ENCODE measurements around the gene TOPBP1. TPM values are rescaled to one million over a fixed set of nuclear protein-coding genes. Genes with fewer than 3 reads are reported as not detected.
A peak's percentile ranks its signal among the peaks of the same experiment; 100 is the strongest.

Gene TOPBP1
- total RNA-seq: 10 to 100 TPM; 12.9 to 46.7 (median 35.2) TPM

DNA sequence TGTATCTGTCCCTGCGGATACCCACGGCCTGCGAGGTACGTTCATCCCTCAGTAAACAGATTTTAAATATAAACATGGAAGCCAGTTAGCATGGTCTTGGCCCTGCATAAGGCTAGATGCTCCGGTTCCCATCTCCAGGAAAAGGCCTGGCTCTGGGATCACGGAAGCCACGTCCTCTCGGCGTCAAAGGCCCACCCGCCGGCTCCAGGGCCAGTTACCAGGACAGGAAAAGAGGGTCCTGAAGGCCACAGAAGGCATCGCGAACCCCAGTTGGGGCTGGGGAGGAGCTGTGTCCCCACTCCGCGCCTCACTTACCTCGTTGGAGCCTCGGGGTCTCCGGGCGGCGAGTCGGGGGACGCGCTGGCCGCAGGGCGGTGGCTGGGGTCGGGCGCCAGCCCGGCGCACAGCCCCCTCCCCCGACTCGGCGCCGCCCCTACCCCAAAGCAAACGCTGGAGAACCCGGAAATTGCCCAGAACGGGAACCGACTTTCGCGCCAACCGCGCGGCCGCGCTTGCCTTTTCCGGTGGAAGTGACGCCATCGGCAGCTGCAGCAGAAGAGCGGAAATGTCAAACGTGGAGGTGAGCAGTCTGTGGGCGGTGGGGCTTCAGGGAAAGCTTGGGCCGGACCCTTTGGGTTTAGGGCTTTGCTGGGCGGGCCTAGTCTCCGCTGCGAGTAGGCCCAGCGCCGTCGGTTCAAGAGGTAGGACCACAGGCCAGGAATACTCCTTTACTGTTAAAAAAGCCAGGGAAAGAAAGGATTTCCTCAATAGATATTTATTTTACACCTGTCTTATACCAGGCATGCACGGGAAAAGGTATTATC, at the start of gene TOPBP1:
TSS of gene TOPBP1 (minus strand) at position 488 of the 824 bp plus-strand sequence. CDS start 814 bp downstream, outside the sequence.
- Histone ChIP-seq H3K4me3 (peak within 1 kb of the TSS; percentile 72 to 94 (median 76)), H3K4me1 (replicated peaks in 1 of 2) (peaks cover 18 to 20% of the 10 kb centered on the region in 2 donors), H3K27ac (peak within 1 kb of the TSS; percentile 87 to 96)
- in situ Hi-C loops (cut with MboI; ENCODE audit: low pct_unique_long_range_greater_than_20kb in 2 of 9, low sequenced_read_pairs in 9 of 9, unreplicated experiment in 9 of 9): loop anchor here in 2 of 9 experiments (10.0 to 25.0 kb wide), 2 partner anchors 143 to 251 kb away; partner anchors contain the start of gene SRPRB (in 1 of the 2)
- WGBS, 10 experiments: 0 to 3% (median 0%) methylated on average over 1 to 11 of the region's 58 CpGs; no CpG with 5 or more reads in 4 of the 10 experiments
- peak; percentile 87 to 96 (median 94) for ATAC-seq (replicated peaks in 6 of 8)

DNA sequence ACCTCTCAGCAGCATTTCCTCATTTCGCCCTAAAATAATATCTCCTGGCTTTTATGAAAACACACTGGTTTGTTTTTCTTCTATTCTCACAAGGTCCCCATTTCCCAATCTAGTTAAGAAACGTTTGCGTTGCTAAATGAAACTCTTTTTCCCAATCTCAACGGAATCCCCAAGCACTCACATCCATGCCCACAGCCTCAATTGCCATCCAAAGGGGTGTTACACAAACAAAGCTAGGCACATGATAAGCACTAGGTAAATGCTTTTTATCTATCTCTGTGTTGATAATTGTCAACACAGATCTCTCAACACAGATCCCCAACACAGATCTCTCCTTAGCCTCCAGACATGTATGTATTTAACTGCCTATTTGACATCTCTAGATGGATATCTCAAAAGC, 49.3 kb upstream of the TOPBP1 start:
- WGBS, 10 experiments: 17 to 82% (median 71%) methylated on average over 1 to 4 of the region's 4 CpGs
- in situ Hi-C loops (cut with MboI; ENCODE audit: low pct_unique_long_range_greater_than_20kb in 2 of 9, low sequenced_read_pairs in 9 of 9, unreplicated experiment in 9 of 9): no loop called here
- H3K4me3 ChIP-seq: no peak overlapping the region
- H3K27ac ChIP-seq: no peak overlapping the region
- ATAC-seq (replicated peaks in 6 of 8): no peak
- no peaks in the 10 kb centered on the region for H3K4me1 ChIP-seq (replicated peaks in 1 of 2)

DNA sequence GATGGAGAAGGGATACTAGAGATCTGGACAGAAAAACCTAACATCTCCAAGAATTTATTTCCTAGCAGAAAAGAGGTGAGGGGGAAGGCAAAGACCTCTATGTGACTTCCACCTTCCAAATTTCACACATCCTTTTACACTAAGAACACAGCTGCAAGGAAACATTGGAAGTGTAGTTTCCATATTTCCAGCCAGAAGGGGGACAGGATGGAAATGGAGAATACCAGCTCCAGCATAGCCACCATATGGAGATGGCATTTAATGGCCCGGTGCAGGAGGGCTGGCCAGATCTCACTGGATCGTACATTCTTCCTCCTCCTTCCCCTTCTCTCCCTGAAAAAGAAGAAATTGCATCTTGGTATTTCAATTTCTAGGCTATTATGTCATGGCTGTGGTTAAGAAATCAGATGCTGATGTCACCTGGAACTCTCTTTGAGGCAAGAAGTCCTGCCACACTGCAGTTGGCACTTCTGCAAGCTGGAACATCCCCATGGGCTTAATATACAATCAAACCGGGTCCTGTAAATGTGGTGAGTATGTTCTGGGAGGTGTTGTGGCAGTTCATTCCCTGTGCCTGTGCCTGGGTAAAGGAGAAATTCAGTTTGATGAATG, 47.5 kb upstream of the TOPBP1 start:
- no peak for ATAC-seq (replicated peaks in 6 of 8)
- H3K27ac ChIP-seq: no peak overlapping the region
- no peaks in the 10 kb centered on the region for H3K4me1 ChIP-seq (replicated peaks in 1 of 2)
- WGBS, 10 experiments: 60 to 100% (median 85%) methylated on average over 1 to 2 of the region's 3 CpGs; no CpG with 5 or more reads in 6 of the 10 experiments
- H3K4me3 ChIP-seq: no peak overlapping the region
- in situ Hi-C loops (cut with MboI; ENCODE audit: low pct_unique_long_range_greater_than_20kb in 2 of 9, low sequenced_read_pairs in 9 of 9, unreplicated experiment in 9 of 9): no loop called here

DNA sequence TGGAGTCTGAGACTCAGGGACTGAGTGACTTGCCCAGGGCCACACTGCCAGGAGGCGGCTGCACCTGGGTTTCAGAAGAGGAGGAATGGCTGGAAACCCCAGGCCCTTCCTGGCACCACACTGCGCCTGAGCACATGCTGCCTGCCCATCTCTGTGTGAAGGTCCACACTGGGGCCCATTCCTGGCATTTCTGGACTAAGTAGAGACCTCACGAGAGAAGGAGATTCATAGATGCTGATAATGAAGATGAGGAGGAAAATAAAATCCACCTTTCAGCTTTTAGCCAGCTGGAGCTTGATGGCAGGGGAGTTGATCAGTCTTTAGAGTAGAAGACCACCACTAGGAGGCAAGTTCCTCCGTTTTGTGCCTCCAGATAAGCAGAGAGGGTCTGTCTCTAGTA, 44.3 kb upstream of the TOPBP1 start:
- ATAC-seq (replicated peaks in 6 of 8): no peak
- WGBS, 10 experiments: 17 to 80% (median 54%) methylated on average over 1 to 3 of the region's 4 CpGs; no CpG with 5 or more reads in 5 of the 10 experiments
- in situ Hi-C loops (cut with MboI; ENCODE audit: low pct_unique_long_range_greater_than_20kb in 2 of 9, low sequenced_read_pairs in 9 of 9, unreplicated experiment in 9 of 9): no loop called here
- Histone ChIP-seq H3K4me3 (no peak overlapping the region), H3K27ac (no peak overlapping the region), H3K4me1 (replicated peaks in 1 of 2) (peaks cover 0 to 4% of the 10 kb centered on the region in 2 donors)

DNA sequence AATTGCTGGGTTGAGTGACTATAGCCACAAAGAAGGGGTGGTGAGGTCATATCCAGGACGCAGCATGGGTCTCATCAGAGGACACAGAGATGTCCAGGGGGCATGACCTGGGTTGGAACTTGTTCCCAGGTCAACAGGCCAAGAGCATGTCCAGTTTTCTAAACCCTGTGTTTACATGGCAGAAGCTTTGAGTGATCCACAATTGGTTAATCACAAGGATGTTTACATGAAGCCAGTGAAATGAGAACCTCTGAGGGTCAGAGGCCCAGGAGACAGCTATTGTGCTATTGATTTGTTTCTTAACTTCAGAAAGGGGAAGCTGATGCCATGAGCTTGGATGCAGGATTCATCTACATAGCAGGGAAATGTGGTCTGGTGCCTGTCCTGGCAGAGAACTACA, 42.2 kb upstream of the TOPBP1 start:
- in situ Hi-C loops (cut with MboI; ENCODE audit: low pct_unique_long_range_greater_than_20kb in 2 of 9, low sequenced_read_pairs in 9 of 9, unreplicated experiment in 9 of 9): no loop called here
- no peak for ATAC-seq (replicated peaks in 6 of 8)
- Histone ChIP-seq H3K4me3 (no peak overlapping the region), H3K27ac (no peak overlapping the region), H3K4me1 (replicated peaks in 1 of 2) (peaks cover 0 to 4% of the 10 kb centered on the region in 2 donors)
- WGBS, 10 experiments: 0 to 50% (median 33%) methylated on average over 1 of the region's 1 CpG; no CpG with 5 or more reads in 4 of the 10 experiments

DNA sequence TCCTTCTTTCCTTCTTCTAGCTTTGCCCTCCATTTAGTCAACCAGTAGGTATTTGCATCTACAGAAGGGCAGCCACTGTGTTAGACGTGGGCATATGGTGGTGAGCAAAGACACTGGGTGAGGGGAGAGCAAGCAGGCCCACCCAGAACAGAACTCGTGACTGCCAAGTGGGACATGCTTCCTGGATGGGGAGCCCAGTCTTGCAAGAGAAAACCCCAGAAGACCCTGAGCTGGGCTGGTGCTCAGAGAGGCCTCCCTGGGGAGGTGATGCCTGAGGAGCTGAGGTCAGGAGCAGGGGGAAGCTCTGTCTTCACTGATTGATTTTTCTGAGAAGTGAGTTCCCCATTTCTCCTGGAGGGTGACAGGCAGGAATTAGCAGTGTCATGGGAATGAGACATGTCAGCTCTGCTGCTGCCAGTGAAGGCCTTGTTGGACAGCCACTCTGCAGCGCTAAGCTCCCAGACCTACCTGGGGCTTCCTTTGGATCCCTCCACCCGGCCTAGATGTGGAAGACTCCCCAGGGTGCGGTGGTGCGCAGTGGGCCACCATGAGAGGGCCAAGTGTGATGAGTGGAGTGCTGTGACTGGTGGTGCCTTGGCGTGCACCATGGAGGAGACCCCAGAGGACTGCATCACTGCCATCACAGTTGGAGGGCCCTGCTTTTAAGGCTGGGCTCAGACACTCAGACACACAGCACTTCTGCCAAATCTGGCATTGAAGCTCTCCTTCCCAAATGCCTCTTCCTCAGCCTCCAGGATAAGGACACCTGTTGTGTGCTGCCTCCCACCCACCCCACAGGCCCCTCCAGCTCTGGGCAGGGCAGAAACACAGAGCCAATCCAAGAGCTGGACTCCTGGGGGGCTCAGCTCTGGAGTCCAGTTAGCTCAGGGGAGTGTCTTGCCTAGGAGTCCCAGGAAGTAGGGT, 40.0 kb upstream of the TOPBP1 start:
- WGBS, 10 experiments: 52 to 77% (median 75%) methylated on average over 2 of the region's 7 CpGs; no CpG with 5 or more reads in 7 of the 10 experiments
- in situ Hi-C loops (cut with MboI; ENCODE audit: low pct_unique_long_range_greater_than_20kb in 2 of 9, low sequenced_read_pairs in 9 of 9, unreplicated experiment in 9 of 9): no loop called here
- Histone ChIP-seq H3K27ac (no peak overlapping the region), H3K4me1 (replicated peaks in 1 of 2) (peaks cover 0 to 4% of the 10 kb centered on the region in 2 donors), H3K4me3 (no peak overlapping the region)
- ATAC-seq (replicated peaks in 6 of 8): no peak

DNA sequence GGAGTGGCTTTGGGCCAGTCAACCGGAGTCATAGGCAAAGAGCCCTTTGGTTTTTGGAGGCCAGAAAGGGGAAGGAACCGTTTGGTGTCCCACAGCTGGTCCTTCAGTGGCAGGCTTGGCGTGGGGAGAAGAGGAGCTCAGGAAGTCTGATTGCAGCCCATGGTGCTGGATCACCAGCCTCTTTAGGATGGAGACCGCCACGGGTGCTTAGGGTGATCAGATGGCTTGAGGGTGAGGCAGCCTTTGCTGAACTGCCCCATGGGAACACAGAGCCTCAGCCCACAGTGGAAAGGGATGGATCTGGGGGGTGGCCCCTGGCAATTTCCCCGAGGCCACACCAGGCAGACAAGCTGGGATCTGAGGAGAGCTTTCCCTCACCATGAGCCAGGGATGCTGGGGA, 38.6 kb upstream of the TOPBP1 start:
- H3K4me1 ChIP-seq (replicated peaks in 1 of 2): peaks cover 0 to 4% of the 10 kb centered on the region in 2 donors
- WGBS, 10 experiments: 0 to 81% (median 18%) methylated on average over 1 to 5 of the region's 6 CpGs; no CpG with 5 or more reads in 6 of the 10 experiments
- in situ Hi-C loops (cut with MboI; ENCODE audit: low pct_unique_long_range_greater_than_20kb in 2 of 9, low sequenced_read_pairs in 9 of 9, unreplicated experiment in 9 of 9): no loop called here
- no peak overlapping the region for H3K27ac ChIP-seq
- no peak overlapping the region for H3K4me3 ChIP-seq
- ATAC-seq (replicated peaks in 6 of 8): no peak

DNA sequence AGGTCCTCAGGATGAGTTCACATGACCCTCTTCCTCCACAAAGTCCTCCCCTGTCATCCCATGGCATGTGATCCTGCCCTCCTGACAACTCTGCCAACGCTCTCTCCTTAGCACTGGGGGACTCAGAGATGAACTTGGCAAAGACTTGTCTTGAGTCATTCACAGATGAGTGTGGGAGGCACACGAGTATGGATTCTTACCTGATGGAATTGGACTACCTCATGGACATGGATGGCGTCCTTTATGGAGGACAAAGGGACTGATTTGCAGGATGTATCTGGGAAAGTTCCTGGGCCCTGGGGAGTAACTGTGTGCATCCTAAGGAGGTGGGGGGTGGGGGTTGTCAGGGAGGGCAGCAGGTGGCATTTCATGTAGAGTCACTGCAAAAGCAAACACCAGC, 38.2 kb upstream of the TOPBP1 start:
- 20 to 67% (median 40%) methylated on average over 1 to 3 of the region's 3 CpGs; no CpG with 5 or more reads in 5 of the 10 experiments for WGBS, 10 experiments
- ATAC-seq (replicated peaks in 6 of 8): no peak
- Histone ChIP-seq H3K4me3 (no peak overlapping the region), H3K4me1 (replicated peaks in 1 of 2) (peaks cover 0 to 4% of the 10 kb centered on the region in 2 donors), H3K27ac (no peak overlapping the region)
- in situ Hi-C loops (cut with MboI; ENCODE audit: low pct_unique_long_range_greater_than_20kb in 2 of 9, low sequenced_read_pairs in 9 of 9, unreplicated experiment in 9 of 9): no loop called here

DNA sequence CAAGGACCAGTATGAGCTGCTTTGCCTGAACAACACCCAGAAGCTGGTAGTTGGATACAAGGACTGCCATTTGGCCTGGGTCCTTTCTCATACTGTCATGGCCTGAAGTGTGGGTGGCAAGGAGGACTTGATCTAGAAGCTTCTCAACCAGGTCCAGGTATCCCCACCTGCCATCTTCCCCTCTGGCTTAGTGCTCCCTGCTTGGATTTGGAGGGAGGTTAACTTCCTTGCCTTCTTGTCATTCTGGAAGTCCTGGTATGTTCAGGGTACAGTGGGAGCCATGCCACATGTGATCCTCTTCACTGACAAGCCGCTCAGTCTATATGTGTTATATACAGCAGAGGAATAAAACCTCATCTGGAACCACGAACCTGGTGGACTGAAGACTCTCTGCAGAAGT, 37.7 kb upstream of the TOPBP1 start:
- 0 to 50% (median 40%) methylated on average over 1 to 2 of the region's 2 CpGs; no CpG with 5 or more reads in 5 of the 10 experiments for WGBS, 10 experiments
- in situ Hi-C loops (cut with MboI; ENCODE audit: low pct_unique_long_range_greater_than_20kb in 2 of 9, low sequenced_read_pairs in 9 of 9, unreplicated experiment in 9 of 9): no loop called here
- Histone ChIP-seq H3K4me1 (replicated peaks in 1 of 2) (peaks cover 0 to 4% of the 10 kb centered on the region in 2 donors), H3K27ac (no peak overlapping the region), H3K4me3 (no peak overlapping the region)
- no peak for ATAC-seq (replicated peaks in 6 of 8)

DNA sequence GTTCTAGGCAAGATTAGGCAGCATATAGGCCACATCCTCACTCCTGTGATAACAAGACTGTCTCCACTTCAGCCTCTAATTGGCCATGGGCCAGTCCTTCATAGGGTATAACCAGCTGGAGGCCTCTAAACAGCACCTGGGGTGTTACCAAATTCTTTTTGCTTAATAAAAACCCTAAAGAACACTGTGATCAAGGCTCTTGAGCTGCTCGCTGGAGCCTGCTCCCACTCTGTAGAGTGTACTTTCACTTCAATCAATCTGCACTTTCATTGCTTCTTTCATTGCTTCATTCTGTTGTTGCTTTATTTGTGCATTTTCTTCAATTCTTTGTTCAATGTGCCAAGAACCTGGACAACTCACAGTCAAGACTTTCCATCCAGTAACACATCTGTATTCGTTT, 36.2 kb upstream of the TOPBP1 start:
- Histone ChIP-seq H3K4me1 (replicated peaks in 1 of 2) (no peaks in the 10 kb centered on the region), H3K4me3 (no peak overlapping the region), H3K27ac (no peak overlapping the region)
- in situ Hi-C loops (cut with MboI; ENCODE audit: low pct_unique_long_range_greater_than_20kb in 2 of 9, low sequenced_read_pairs in 9 of 9, unreplicated experiment in 9 of 9): no loop called here
- no peak for ATAC-seq (replicated peaks in 6 of 8)
- 30 to 92% (median 57%) methylated on average over 1 to 2 of the region's 2 CpGs; no CpG with 5 or more reads in 3 of the 10 experiments for WGBS, 10 experiments

DNA sequence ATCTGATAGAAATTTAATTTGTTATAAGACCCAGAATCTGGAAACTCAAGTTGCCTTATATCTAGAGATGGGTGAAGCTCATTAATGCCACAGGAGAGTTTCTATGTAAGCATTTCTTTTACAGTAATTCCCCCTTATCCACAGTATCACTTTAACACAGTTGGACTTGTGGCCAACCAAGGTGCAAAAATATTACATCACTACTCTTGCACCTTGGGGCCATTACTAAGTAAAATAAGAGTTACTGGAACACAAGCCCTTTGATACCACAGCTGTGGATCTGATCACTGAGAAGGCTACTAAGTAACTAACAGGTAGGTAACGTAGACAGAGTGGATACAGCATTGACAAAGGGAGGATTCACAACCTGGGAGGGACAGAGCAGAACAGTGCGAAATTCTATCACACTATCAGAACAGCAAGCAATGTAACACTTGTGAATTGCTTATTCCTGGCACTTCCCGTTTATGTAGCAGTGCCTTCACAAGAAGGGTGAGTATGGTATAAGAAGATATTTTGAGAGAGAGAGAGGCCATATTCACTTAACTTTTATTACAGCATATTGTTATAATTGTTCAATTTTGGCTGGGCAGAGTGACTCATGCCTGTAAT, 33.9 kb upstream of the TOPBP1 start:
- ATAC-seq (replicated peaks in 6 of 8): no peak
- in situ Hi-C loops (cut with MboI; ENCODE audit: low pct_unique_long_range_greater_than_20kb in 2 of 9, low sequenced_read_pairs in 9 of 9, unreplicated experiment in 9 of 9): no loop called here
- no peaks in the 10 kb centered on the region for H3K4me1 ChIP-seq (replicated peaks in 1 of 2)
- 40 to 86% (median 75%) methylated on average over 1 to 3 of the region's 3 CpGs; no CpG with 5 or more reads in 5 of the 10 experiments for WGBS, 10 experiments
- H3K27ac ChIP-seq: no peak overlapping the region
- no peak overlapping the region for H3K4me3 ChIP-seq
